Mesenchymal stem cell (in vitro differentiated cells and primary cell): ENCODE measurements around the gene MINK1.

Experiments
- DNase-seq: peaks from one replicate; pipeline ENCODE4 v3.0.0-alpha.2; 2013
- H2AFZ ChIP-seq: one replicate; pipeline ENCODE4 v1.6.1; 2013; ENCODE audit warnings: low read depth, mild to moderate bottlenecking, control low read depth, inconsistent platforms, low read length, moderate library complexity
- H2AK5ac ChIP-seq: 2 replicates; pipeline ENCODE4 v1.6.1; 2013; ENCODE audit warnings: low read length, moderate library complexity, mild to moderate bottlenecking, inconsistent platforms; ENCODE audit not compliant: severe bottlenecking
- H2BK120ac ChIP-seq: one replicate; pipeline ENCODE4 v1.6.1; 2013; ENCODE audit warnings: low read depth, mild to moderate bottlenecking, inconsistent platforms, low read length, moderate library complexity
- H2BK12ac ChIP-seq, 2 experiments: one replicate each; pipeline ENCODE4 v1.6.1; 2013; ENCODE audit warnings: inconsistent platforms in 2 of 2, low read length in 2 of 2, mild to moderate bottlenecking in 2 of 2, moderate library complexity in 2 of 2, control low read depth in 1 of 2
- H2BK15ac ChIP-seq: one replicate; pipeline ENCODE4 v1.6.1; 2013; ENCODE audit warnings: mild to moderate bottlenecking, low read depth, inconsistent platforms; ENCODE audit not compliant: poor library complexity, severe bottlenecking
- H2BK5ac ChIP-seq: 2 replicates; pipeline ENCODE4 v1.6.1; 2013; ENCODE audit warnings: low read depth, mild to moderate bottlenecking, low read length, control low read depth, inconsistent platforms; ENCODE audit not compliant: poor library complexity, severe bottlenecking
- H3K14ac ChIP-seq, 2 experiments: one replicate each; pipeline ENCODE4 v1.6.1; 2013; ENCODE audit warnings: inconsistent platforms in 2 of 2, low read length in 2 of 2, control low read depth in 1 of 2, mild to moderate bottlenecking in 1 of 2, moderate library complexity in 1 of 2
- H3K18ac ChIP-seq, 2 experiments: one replicate each; pipeline ENCODE4 v1.6.1; 2013; ENCODE audit warnings: inconsistent platforms in 2 of 2, low read length in 2 of 2, control low read depth in 1 of 2, low read depth in 1 of 2, mild to moderate bottlenecking in 1 of 2
- H3K23ac ChIP-seq, 2 experiments: one replicate each; pipeline ENCODE4 v1.6.1; 2013; ENCODE audit warnings: inconsistent platforms in 2 of 2, low read length in 2 of 2, mild to moderate bottlenecking in 2 of 2, moderate library complexity in 2 of 2, control low read depth in 1 of 2
- H3K27ac ChIP-seq: 2 replicates; pipeline ENCODE4 v1.5.1; 2013; ENCODE audit warnings: mild to moderate bottlenecking, moderate library complexity, low read length, control low read depth, inconsistent platforms; ENCODE audit not compliant: poor library complexity, severe bottlenecking
- H3K27me3 ChIP-seq, 2 experiments: 2 replicates each; pipeline versions ENCODE4 v1.6.1 to v1.7.0; 2013; ENCODE audit warnings: low read length in 2 of 2, mild to moderate bottlenecking in 2 of 2, moderate library complexity in 2 of 2, control low read depth in 1 of 2, inconsistent platforms in 1 of 2; ENCODE audit not compliant: control insufficient read depth in 1 of 2, insufficient read depth in 1 of 2
- H3K36me3 ChIP-seq, 2 experiments: 2 replicates each; pipeline versions ENCODE4 v1.6.1 to v1.7.0; 2013; ENCODE audit warnings: low read length in 2 of 2, control low read depth in 1 of 2, inconsistent platforms in 1 of 2, low read depth in 1 of 2, mild to moderate bottlenecking in 1 of 2; ENCODE audit not compliant: insufficient read depth in 2 of 2, control insufficient read depth in 1 of 2
- H3K4ac ChIP-seq, 2 experiments: one replicate each; pipeline ENCODE4 v1.6.1; 2013; ENCODE audit warnings: inconsistent platforms in 2 of 2, low read length in 2 of 2, mild to moderate bottlenecking in 2 of 2, moderate library complexity in 2 of 2, control low read depth in 1 of 2, low read depth in 1 of 2
- H3K4me1 ChIP-seq: 2 replicates; pipeline ENCODE4 v1.6.1; 2013; ENCODE audit warnings: low read depth, low read length, control low read depth; ENCODE audit not compliant: control insufficient read depth, insufficient read depth
- H3K4me2 ChIP-seq: 2 replicates; pipeline ENCODE4 v1.6.1; 2013; ENCODE audit warnings: low read length, mild to moderate bottlenecking, inconsistent platforms; ENCODE audit not compliant: poor library complexity, severe bottlenecking
- H3K4me3 ChIP-seq, 2 experiments: 2 replicates each; pipeline versions ENCODE4 v1.5.1 to v1.7.0; 2013; ENCODE audit warnings: low read length in 2 of 2, mild to moderate bottlenecking in 2 of 2, control low read depth in 1 of 2, low read depth in 1 of 2; ENCODE audit not compliant: insufficient read depth in 1 of 2
- H3K79me1 ChIP-seq: replicated peaks from 2 replicates; pipeline ENCODE4 v1.6.1; 2013; ENCODE audit warnings: mild to moderate bottlenecking, control low read depth, low read length, inconsistent platforms; ENCODE audit not compliant: poor library complexity, severe bottlenecking
- H3K9ac ChIP-seq: 2 replicates; pipeline ENCODE4 v1.7.0; 2013; ENCODE audit warnings: mild to moderate bottlenecking, low read length, moderate library complexity
- H3K9me3 ChIP-seq: 2 replicates; pipeline ENCODE4 v1.7.0; 2013; ENCODE audit warnings: mild to moderate bottlenecking, low read length; ENCODE audit not compliant: control insufficient read depth
- H4K8ac ChIP-seq: one replicate; pipeline ENCODE4 v1.6.1; 2013; ENCODE audit warnings: inconsistent platforms, mild to moderate bottlenecking, low read length, moderate library complexity
- H4K91ac ChIP-seq: one replicate; pipeline ENCODE4 v1.6.1; 2013; ENCODE audit warnings: mild to moderate bottlenecking, low read length, inconsistent platforms
- WGBS: methylation state at CpG from one replicate; pipeline ENCODE4 v1.1.7; 2013; ENCODE audit warnings: mixed read lengths; 5-methylcytosine and 5-hydroxymethylcytosine counted together

The MINK1 gene

GRCh38 chr17:4898351-4898750, 65.2 kb downstream of the MINK1 start:
- H3K79me1 ChIP-seq = peaks cover 2% of the 10 kb centered on the region
- H3K4ac ChIP-seq = no peak overlapping the region
- no peak overlapping the region for H3K27ac ChIP-seq
- H2BK5ac ChIP-seq = no peak overlapping the region
- no peak overlapping the region for H2AFZ ChIP-seq
- DNase-seq = no peak
- no peak overlapping the region for H3K23ac ChIP-seq
- H3K9me3 ChIP-seq = no peaks in the 10 kb centered on the region
- H2BK15ac ChIP-seq = no peak overlapping the region
- 93% methylated on average over 8 of the region's 8 CpGs for WGBS
- H3K9ac ChIP-seq = peak overlapping the region; percentile 84
- no peak overlapping the region for H3K4me2 ChIP-seq
- peaks cover 0 to 27% of the 10 kb centered on the region in 2 experiments for H3K27me3 ChIP-seq
- peaks cover 1% of the 10 kb centered on the region for H3K4me1 ChIP-seq
- H4K8ac ChIP-seq = no peak overlapping the region
- H2BK12ac ChIP-seq = no peak overlapping the region
- H2AK5ac ChIP-seq = no peak overlapping the region
- H2BK120ac ChIP-seq = no peak overlapping the region
- H4K91ac ChIP-seq = no peak overlapping the region
- peaks cover 40 to 89% of the 10 kb centered on the region in 2 experiments for H3K36me3 ChIP-seq
- H3K4me3 ChIP-seq = no peak overlapping the region
- no peak overlapping the region for H3K18ac ChIP-seq
- H3K14ac ChIP-seq = no peak overlapping the region

- peaks cover 0 to 28% of the 10 kb centered on the region in 2 experiments for H3K27me3 ChIP-seq
- H3K4me2 ChIP-seq = no peak overlapping the region
- H3K18ac ChIP-seq = no peak overlapping the region
- H2AFZ ChIP-seq = no peak overlapping the region
- H2BK12ac ChIP-seq = no peak overlapping the region
- peaks cover 36 to 83% of the 10 kb centered on the region in 2 experiments for H3K36me3 ChIP-seq
- no peak overlapping the region for H4K8ac ChIP-seq
- H3K9me3 ChIP-seq = no peaks in the 10 kb centered on the region
- no peak overlapping the region for H3K27ac ChIP-seq
- H3K79me1 ChIP-seq = peaks cover 2% of the 10 kb centered on the region
- no peak overlapping the region for H3K23ac ChIP-seq
- WGBS = 98% methylated on average over 34 of the region's 34 CpGs
- DNase-seq = no peak
- H2BK15ac ChIP-seq = no peak overlapping the region
- peak overlapping the region in 1 of 2 experiments; percentile 80 for H3K4me3 ChIP-seq
- H4K91ac ChIP-seq = no peak overlapping the region
- no peak overlapping the region for H2BK120ac ChIP-seq
- H2BK5ac ChIP-seq = no peak overlapping the region
- no peak overlapping the region for H3K14ac ChIP-seq
- peaks cover 1% of the 10 kb centered on the region for H3K4me1 ChIP-seq
- no peak overlapping the region for H2AK5ac ChIP-seq
- peak overlapping the region; percentile 84 for H3K9ac ChIP-seq
- no peak overlapping the region for H3K4ac ChIP-seq
Observed at GRCh38 chr17:4898927-4899326, 65.8 kb downstream of the MINK1 start.

GRCh38 chr17:4899341-4900230, 66.4 kb downstream of the MINK1 start, which contains the start of gene C17orf107:
Gene C17orf107 (plus strand): TSS chr17:4899536. CDS start chr17:4899763, 227 bp downstream.
- no peak within 1 kb of the TSS for H2AK5ac ChIP-seq
- H3K4me3 ChIP-seq = peak within 1 kb of the TSS in 1 of 2 experiments; percentile 80
- peaks cover 0 to 35% of the 10 kb centered on the region in 2 experiments for H3K27me3 ChIP-seq
- H4K91ac ChIP-seq = no peak within 1 kb of the TSS
- H2BK12ac ChIP-seq = no peak within 1 kb of the TSS
- no peak within 1 kb of the TSS for H3K27ac ChIP-seq
- H3K9ac ChIP-seq = peak within 1 kb of the TSS; percentile 84
- H3K9me3 ChIP-seq = no peaks in the 10 kb centered on the region
- no peak within 1 kb of the TSS for H3K4ac ChIP-seq
- H3K4me1 ChIP-seq = no peaks in the 10 kb centered on the region
- no peak within 1 kb of the TSS for H3K18ac ChIP-seq
- 96% methylated on average over 60 of the region's 60 CpGs for WGBS
- H2BK5ac ChIP-seq = no peak within 1 kb of the TSS
- no peak within 1 kb of the TSS for H3K23ac ChIP-seq
- peaks cover 30 to 77% of the 10 kb centered on the region in 2 experiments for H3K36me3 ChIP-seq
- no peak within 1 kb of the TSS for H4K8ac ChIP-seq
- no peak within 1 kb of the TSS for H3K4me2 ChIP-seq
- no peak within 1 kb of the TSS for H2AFZ ChIP-seq
- DNase-seq = no peak
- H2BK120ac ChIP-seq = no peak within 1 kb of the TSS
- peaks cover under 1% of the 10 kb centered on the region for H3K79me1 ChIP-seq
- H2BK15ac ChIP-seq = no peak within 1 kb of the TSS
- H3K14ac ChIP-seq = no peak within 1 kb of the TSS

GRCh38 chr17:4900231-4901107, 67.3 kb downstream of the MINK1 start:
- no peak overlapping the region for H2BK12ac ChIP-seq
- H3K4me2 ChIP-seq = no peak overlapping the region
- H3K4ac ChIP-seq = no peak overlapping the region
- no peak overlapping the region for H2BK15ac ChIP-seq
- H2AK5ac ChIP-seq = no peak overlapping the region
- no peak overlapping the region for H4K91ac ChIP-seq
- H3K18ac ChIP-seq = no peak overlapping the region
- H3K23ac ChIP-seq = no peak overlapping the region
- H3K9ac ChIP-seq = no peak overlapping the region
- H2BK5ac ChIP-seq = no peak overlapping the region
- no peaks in the 10 kb centered on the region for H3K9me3 ChIP-seq
- WGBS = 78% methylated on average over 65 of the region's 65 CpGs
- peaks cover 21 to 68% of the 10 kb centered on the region in 2 experiments for H3K36me3 ChIP-seq
- no peak overlapping the region for H3K27ac ChIP-seq
- H3K79me1 ChIP-seq = no peaks in the 10 kb centered on the region
- no peak overlapping the region for H3K14ac ChIP-seq
- H3K27me3 ChIP-seq = peaks cover 0 to 42% of the 10 kb centered on the region in 2 experiments
- no peaks in the 10 kb centered on the region for H3K4me1 ChIP-seq
- no peak for DNase-seq
- no peak overlapping the region for H2AFZ ChIP-seq
- no peak overlapping the region for H3K4me3 ChIP-seq
- H2BK120ac ChIP-seq = no peak overlapping the region
- no peak overlapping the region for H4K8ac ChIP-seq
